ENCODE data around the gene TYRP1.

DNA sequence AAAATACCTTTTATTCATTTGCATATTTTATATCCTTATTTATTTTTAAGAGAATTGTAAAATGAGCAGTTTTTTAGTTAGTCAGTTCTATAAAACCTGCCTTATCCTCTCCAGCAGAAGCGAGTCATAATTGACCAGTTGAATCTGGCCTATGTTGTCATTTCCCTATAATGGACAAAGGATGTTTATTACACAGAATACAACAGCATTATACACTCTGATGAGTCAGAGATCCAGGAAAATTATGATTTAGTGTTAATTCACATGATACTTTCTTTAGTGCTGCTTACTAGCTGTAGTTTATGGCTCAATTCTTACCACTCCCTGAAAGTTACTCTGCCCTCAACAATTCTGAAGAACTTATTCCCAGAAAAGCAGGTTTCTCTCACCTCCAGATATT lies 54.8 kb downstream of the TYRP1 start:
- TF ChIP-seq, protein P1, sequence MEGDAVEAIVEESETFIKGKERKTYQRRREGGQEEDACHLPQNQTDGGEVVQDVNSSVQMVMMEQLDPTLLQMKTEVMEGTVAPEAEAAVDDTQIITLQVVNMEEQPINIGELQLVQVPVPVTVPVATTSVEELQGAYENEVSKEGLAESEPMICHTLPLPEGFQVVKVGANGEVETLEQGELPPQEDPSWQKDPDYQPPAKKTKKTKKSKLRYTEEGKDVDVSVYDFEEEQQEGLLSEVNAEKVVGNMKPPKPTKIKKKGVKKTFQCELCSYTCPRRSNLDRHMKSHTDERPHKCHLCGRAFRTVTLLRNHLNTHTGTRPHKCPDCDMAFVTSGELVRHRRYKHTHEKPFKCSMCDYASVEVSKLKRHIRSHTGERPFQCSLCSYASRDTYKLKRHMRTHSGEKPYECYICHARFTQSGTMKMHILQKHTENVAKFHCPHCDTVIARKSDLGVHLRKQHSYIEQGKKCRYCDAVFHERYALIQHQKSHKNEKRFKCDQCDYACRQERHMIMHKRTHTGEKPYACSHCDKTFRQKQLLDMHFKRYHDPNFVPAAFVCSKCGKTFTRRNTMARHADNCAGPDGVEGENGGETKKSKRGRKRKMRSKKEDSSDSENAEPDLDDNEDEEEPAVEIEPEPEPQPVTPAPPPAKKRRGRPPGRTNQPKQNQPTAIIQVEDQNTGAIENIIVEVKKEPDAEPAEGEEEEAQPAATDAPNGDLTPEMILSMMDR (IDR thresholded peaks at IDR 0.05): no peak
- no peak for TF ChIP-seq POLR2A (IDR thresholded peaks at IDR 0.05)

All from lower leg skin (tissue), 3 donors.